Lower lobe of right lung (tissue), 2 donors: ENCODE measurements around the gene ATP6V1G2. TPM values are rescaled to one million over a fixed set of nuclear protein-coding genes. Genes with fewer than 3 reads are reported as not detected.
A peak's percentile ranks its signal among the peaks of the same experiment; 100 is the strongest.
"Not testable (repeated sequence)": the region's sequence is repeated elsewhere in the genome, so short reads cannot be mapped to it uniquely, and the experiment has no call there.

ENCODE experiments used
- ATAC-seq, 2 donors: fragments of 200-7000 bp; cut with Tn5 transposase; one replicate each; pipeline ENCODE4 v1.9.1; 2020 to 2022; ENCODE audit warnings: mild to moderate bottlenecking in 2 of 2, moderate library complexity in 2 of 2
- DNase-seq: peaks from one replicate; pipeline ENCODE4 v3.0.0-alpha.2; 2020
- H3K27ac ChIP-seq: fragments of 200-600 bp; one replicate; pipeline ENCODE4 v1.8.0; 2022
- H3K27me3 ChIP-seq: fragments of 200-600 bp; one replicate; pipeline ENCODE4 v1.8.0; 2022; ENCODE audit warnings: low read depth
- H3K36me3 ChIP-seq: fragments of 200-600 bp; one replicate; pipeline ENCODE4 v1.8.0; 2022; ENCODE audit warnings: mild to moderate bottlenecking
- H3K4me1 ChIP-seq: fragments of 200-600 bp; one replicate; pipeline ENCODE4 v1.8.0; 2022
- H3K4me3 ChIP-seq: fragments of 200-600 bp; one replicate; pipeline ENCODE4 v1.8.0; 2022; ENCODE audit warnings: mild to moderate bottlenecking
- H3K9me3 ChIP-seq: fragments of 200-600 bp; one replicate; pipeline ENCODE4 v1.8.0; 2022
- CTCF ChIP-seq: fragments of 200-600 bp; IDR thresholded peaks from one replicate; pipeline ENCODE4 v1.8.0; 2022; ENCODE audit warnings: antibody characterized with exemption, mild to moderate bottlenecking
- intact Hi-C: fragments of 100-400 bp; cut with DNase I; formaldehyde crosslinking; loops from one replicate; pipeline ENCODE4 v1.11.0; 2022
- long read RNA-seq: library from polyadenylated mRNA; unstranded; transcript quantifications from one replicate; pipeline ENCODE4 v2.0.0, GENCODE V29; 2021
- total RNA-seq: library from RNA; stranded (reverse); fragmentation: NEBNext Ultra II Directional; extraction: Animal tissue kit (Norgen Biotek cat#: 25700); gene quantifications from one replicate; pipeline ENCODE4 v1.2.1, GENCODE V29; 2021
- donor health status: DM: no; HTN: yes; CAD: no; lungs with severe emphysema.

Gene ATP6V1G2
- total RNA-seq = 1.6 TPM
- long read RNA-seq, partial matches to known transcripts = 0 of 1 reads
- long read RNA-seq, other reads (novel, unspliced or antisense) = 0 of 1 reads

GRCh38 chr6:31546339-31546957 lies at the start of gene ATP6V1G2:
Gene ATP6V1G2 (minus strand): TSS chr6:31546608. CDS start chr6:31546559, 49 bp downstream.
- intact Hi-C loops = loop anchor here (10.0 kb wide), 1 partner anchor 48 kb away; the partner anchor contains the start of gene NCR3
- DNase-seq (peak; percentile 88), ATAC-seq (peak; percentile 85 to 88)
- H3K36me3 ChIP-seq = peaks cover 27% of the 10 kb centered on the region
- peaks cover 38% of the 10 kb centered on the region for H3K4me1 ChIP-seq
- H3K27ac ChIP-seq = peak within 1 kb of the TSS; percentile 89
- no peaks in the 10 kb centered on the region for H3K27me3 ChIP-seq
- H3K9me3 ChIP-seq = no peaks in the 10 kb centered on the region
- TF ChIP-seq CTCF = peak; percentile 92
- peak within 1 kb of the TSS; percentile 57 for H3K4me3 ChIP-seq

GRCh38 chr6:31592396-31592771 lies 46.0 kb upstream of the ATP6V1G2 start:
- DNase-seq (no peak), ATAC-seq (no peak)
- Histone ChIP-seq H3K36me3 (no peaks in the 10 kb centered on the region), H3K27ac (no peak overlapping the region), H3K4me1 (no peaks in the 10 kb centered on the region), H3K9me3 (no peaks in the 10 kb centered on the region), H3K4me3 (no peak overlapping the region), H3K27me3 (no peaks in the 10 kb centered on the region)
- no peak for TF ChIP-seq CTCF
- intact Hi-C loops = loop anchor here (10.0 kb wide), 1 partner anchor 48 kb away; the partner anchor contains the start of genes ATP6V1G2, DDX39B and NFKBIL1

- not testable (repeated sequence) for H3K27ac ChIP-seq, H3K4me1 ChIP-seq, ATAC-seq, H3K4me3 ChIP-seq, H3K27me3 ChIP-seq, H3K9me3 ChIP-seq, H3K36me3 ChIP-seq, DNase-seq
- intact Hi-C loops = loop anchor here (10.0 kb wide), 1 partner anchor 46 kb away; the partner anchor contains the start of genes ATP6V1G2, DDX39B and NFKBIL1
Measured at GRCh38 chr6:31590691-31591090, 44.3 kb upstream of the ATP6V1G2 start.

GRCh38 chr6:31588871-31589650 lies 42.7 kb upstream of the ATP6V1G2 start:
- no peak for ATAC-seq
- H3K9me3 ChIP-seq = no peaks in the 10 kb centered on the region

DNA sequence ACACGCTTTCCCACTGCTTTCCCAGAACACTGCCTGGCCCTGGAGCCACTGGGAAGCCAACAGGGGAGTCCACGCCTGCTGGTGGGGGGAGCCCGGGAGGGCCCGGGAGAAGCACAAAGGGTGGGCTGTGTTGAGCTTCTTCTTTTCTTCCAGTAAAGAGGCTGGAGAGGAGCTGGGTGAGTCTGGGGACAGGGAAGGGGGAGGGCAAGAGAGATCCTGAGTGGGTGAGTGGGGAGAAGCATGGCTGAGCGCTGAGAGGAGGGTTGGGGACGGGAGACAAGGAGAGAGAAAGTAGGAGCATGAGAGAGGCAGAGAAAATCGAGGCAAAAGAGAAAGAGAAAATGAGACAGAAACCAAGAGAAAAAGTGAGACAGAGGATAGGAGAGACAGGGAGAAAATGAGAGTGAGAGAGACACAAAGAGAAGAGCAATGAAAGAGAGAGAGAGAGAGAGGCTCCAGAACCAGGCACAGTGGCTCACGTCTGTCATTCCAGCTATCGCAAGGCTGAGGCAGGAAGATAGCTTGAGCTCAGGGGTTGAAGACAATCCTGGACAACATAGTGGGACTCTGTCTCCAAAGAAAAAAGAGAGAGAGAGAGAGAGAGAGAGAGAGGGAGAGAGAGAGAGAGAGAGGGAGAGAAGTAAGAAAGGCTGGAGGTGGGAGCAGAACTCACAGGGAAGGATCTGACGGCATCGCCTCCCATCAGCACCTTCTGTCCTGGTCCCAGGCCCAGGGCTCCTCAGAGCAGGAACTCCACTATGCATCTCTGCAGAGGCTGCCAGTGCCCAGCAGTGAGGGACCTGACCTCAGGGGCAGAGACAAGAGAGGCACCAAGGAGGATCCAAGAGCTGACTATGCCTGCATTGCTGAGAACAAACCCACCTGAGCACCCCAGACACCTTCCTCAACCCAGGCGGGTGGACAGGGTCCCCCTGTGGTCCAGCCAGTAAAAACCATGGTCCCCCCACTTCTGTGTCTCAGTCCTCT lies 41.7 kb upstream of the ATP6V1G2 start:
- ATAC-seq (no peak), DNase-seq (no peak)
- Histone ChIP-seq H3K9me3 (no peaks in the 10 kb centered on the region), H3K4me1 (peaks cover 23% of the 10 kb centered on the region), H3K27ac (peak overlapping the region; percentile 64), H3K4me3 (peak overlapping the region; percentile 44), H3K27me3 (no peaks in the 10 kb centered on the region), H3K36me3 (no peaks in the 10 kb centered on the region)
- intact Hi-C loops = no loop called here
- TF ChIP-seq CTCF = no peak

More at GRCh38 chr6:31588871-31589650, 42.7 kb upstream of the ATP6V1G2 start:
- intact Hi-C loops = no loop called here
- Histone ChIP-seq H3K36me3 (no peaks in the 10 kb centered on the region), H3K4me1 (peaks cover 22% of the 10 kb centered on the region), H3K4me3 (no peak overlapping the region), H3K27me3 (no peaks in the 10 kb centered on the region), H3K27ac (no peak overlapping the region)
- DNase-seq = no peak
- no peak for TF ChIP-seq CTCF
